ENCODE data around the gene RNF168.
"Not testable (repeated sequence)": the region's sequence is repeated elsewhere in the genome, so short reads cannot be mapped to it uniquely, and the experiment has no call there.

The RNF168 gene

GRCh38 chr3:196471551-196471950 is 32.0 kb downstream of the RNF168 start:
- Histone ChIP-seq H3K36me3 (replicated peaks) (peaks cover 29% of the 10 kb centered on the region), H3K27me3 (replicated peaks) (no peaks in the 10 kb centered on the region), H3K4me3 (ENCODE audit: low read depth, low read length) (no peak overlapping the region), H3K27ac (no peak overlapping the region)
- TF ChIP-seq, protein P1, sequence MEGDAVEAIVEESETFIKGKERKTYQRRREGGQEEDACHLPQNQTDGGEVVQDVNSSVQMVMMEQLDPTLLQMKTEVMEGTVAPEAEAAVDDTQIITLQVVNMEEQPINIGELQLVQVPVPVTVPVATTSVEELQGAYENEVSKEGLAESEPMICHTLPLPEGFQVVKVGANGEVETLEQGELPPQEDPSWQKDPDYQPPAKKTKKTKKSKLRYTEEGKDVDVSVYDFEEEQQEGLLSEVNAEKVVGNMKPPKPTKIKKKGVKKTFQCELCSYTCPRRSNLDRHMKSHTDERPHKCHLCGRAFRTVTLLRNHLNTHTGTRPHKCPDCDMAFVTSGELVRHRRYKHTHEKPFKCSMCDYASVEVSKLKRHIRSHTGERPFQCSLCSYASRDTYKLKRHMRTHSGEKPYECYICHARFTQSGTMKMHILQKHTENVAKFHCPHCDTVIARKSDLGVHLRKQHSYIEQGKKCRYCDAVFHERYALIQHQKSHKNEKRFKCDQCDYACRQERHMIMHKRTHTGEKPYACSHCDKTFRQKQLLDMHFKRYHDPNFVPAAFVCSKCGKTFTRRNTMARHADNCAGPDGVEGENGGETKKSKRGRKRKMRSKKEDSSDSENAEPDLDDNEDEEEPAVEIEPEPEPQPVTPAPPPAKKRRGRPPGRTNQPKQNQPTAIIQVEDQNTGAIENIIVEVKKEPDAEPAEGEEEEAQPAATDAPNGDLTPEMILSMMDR (IDR thresholded peaks at IDR 0.05; ENCODE audit: low read depth, low read length, missing control alignments) = no peak
- peak; percentile 31 for DNase-seq
- in situ Hi-C loops (cut with HindIII; ENCODE audit: low pct_ligation_motif_present, low sequenced_read_pairs) = no loop called here

DNA sequence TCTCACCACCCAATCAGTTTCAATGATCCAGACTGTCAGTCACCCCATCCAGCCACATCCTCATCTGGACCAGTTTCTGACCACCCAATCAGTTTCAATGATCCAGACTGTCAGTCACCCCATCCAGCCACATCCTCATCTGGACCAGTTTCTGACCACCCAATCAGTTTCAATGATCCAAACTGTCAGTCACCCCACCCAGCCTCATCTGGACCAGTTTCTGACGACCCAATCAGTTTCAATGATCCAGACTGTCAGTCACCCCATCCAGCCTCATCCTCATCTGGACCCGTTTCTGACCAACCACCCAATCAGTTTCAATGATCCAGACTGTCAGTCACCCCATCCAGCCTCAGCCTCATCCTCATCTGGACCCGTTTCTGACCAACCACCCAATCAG is 33.4 kb downstream of the RNF168 start:
- H3K27ac ChIP-seq; in situ Hi-C loops (cut with HindIII; ENCODE audit: low pct_ligation_motif_present, low sequenced_read_pairs); H3K27me3 ChIP-seq (replicated peaks); H3K4me3 ChIP-seq (ENCODE audit: low read depth, low read length); DNase-seq: not testable (repeated sequence)
- peaks cover 27% of the 10 kb centered on the region for H3K36me3 ChIP-seq (replicated peaks)

- H3K4me3 ChIP-seq (ENCODE audit: low read depth, low read length) = no peak overlapping the region
- H3K36me3 ChIP-seq (replicated peaks) = peaks cover 3% of the 10 kb centered on the region
- TF ChIP-seq, protein P1 (IDR thresholded peaks at IDR 0.05; ENCODE audit: low read depth, low read length, missing control alignments) = no peak
- H3K27me3 ChIP-seq (replicated peaks) = no peaks in the 10 kb centered on the region
- DNase-seq = no peak
- in situ Hi-C loops (cut with HindIII; ENCODE audit: low pct_ligation_motif_present, low sequenced_read_pairs) = no loop called here
- H3K27ac ChIP-seq = no peak overlapping the region
These were observed 39.8 kb downstream of the RNF168 start for GRCh38 chr3:196463804-196464203.

DNA sequence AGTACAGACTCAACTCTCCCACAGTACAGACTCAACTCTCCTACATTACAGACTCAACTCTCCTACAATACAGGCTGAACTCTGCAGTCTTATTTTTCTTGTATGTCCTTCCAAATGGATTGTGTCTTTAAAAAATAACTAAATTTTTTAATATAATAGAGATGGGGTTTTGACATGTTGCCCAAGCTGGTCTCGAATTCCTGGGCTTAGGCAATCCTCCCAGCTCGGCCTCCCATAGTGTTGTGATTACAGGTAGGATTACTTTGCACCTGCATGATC is 40.2 kb downstream of the RNF168 start:
- Histone ChIP-seq H3K4me3 (ENCODE audit: low read depth, low read length) (no peak overlapping the region), H3K27me3 (replicated peaks) (no peaks in the 10 kb centered on the region), H3K36me3 (replicated peaks) (peaks cover 3% of the 10 kb centered on the region), H3K27ac (no peak overlapping the region)
- in situ Hi-C loops (cut with HindIII; ENCODE audit: low pct_ligation_motif_present, low sequenced_read_pairs) = no loop called here
- DNase-seq = no peak
- TF ChIP-seq, protein P1 (IDR thresholded peaks at IDR 0.05; ENCODE audit: low read depth, low read length, missing control alignments) = no peak

GRCh38 chr3:196462680-196463477 is 40.7 kb downstream of the RNF168 start:
- in situ Hi-C loops (cut with HindIII; ENCODE audit: low pct_ligation_motif_present, low sequenced_read_pairs); H3K4me3 ChIP-seq (ENCODE audit: low read depth, low read length); H3K27me3 ChIP-seq (replicated peaks); DNase-seq; H3K36me3 ChIP-seq (replicated peaks); H3K27ac ChIP-seq: not testable (repeated sequence)

DNA sequence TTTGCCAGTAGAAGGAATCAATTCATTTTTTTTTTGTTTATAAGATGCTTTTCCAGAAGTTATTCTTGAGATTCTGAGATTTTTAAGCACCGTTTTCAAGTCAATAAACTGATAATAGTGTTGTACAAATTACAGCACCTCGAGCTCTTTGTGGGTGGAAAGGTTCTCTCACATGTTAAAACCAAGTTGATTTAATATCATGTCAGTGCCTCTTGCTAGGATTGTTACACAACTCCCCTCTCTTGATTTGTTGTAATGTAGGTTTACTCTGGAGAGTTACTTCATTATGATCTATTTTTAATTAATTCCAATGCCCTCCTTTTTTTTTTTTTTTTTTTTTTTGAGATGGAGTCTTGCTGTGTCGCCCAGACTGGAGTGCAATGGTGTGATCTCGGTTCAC is 45.5 kb downstream of the RNF168 start:
- Histone ChIP-seq H3K36me3 (replicated peaks) (no peaks in the 10 kb centered on the region), H3K4me3 (ENCODE audit: low read depth, low read length) (no peak overlapping the region), H3K27ac (no peak overlapping the region), H3K27me3 (replicated peaks) (no peaks in the 10 kb centered on the region)
- in situ Hi-C loops (cut with HindIII; ENCODE audit: low pct_ligation_motif_present, low sequenced_read_pairs) = no loop called here
- DNase-seq = no peak
- TF ChIP-seq, protein P1 (IDR thresholded peaks at IDR 0.05; ENCODE audit: low read depth, low read length, missing control alignments) = no peak

- H3K27ac ChIP-seq; H3K27me3 ChIP-seq (replicated peaks); in situ Hi-C loops (cut with HindIII; ENCODE audit: low pct_ligation_motif_present, low sequenced_read_pairs); DNase-seq; H3K4me3 ChIP-seq (ENCODE audit: low read depth, low read length); H3K36me3 ChIP-seq (replicated peaks): not testable (repeated sequence)
- TF ChIP-seq, protein P1 (IDR thresholded peaks at IDR 0.05; ENCODE audit: low read depth, low read length, missing control alignments) = peak; percentile 5
These were observed 46.1 kb downstream of the RNF168 start for GRCh38 chr3:196457470-196457869.
